Esophagus squamous epithelium (tissue), 4 donors: ENCODE data around the gene MEIS3.

Experiments used
- POLR2A ChIP-seq, 4 donors: fragments of 450-650 bp; IDR thresholded peaks; one replicate each; pipeline ENCODE4 v1.6.1; 2017; ENCODE audit warnings: antibody characterized with exemption in 4 of 4, mild to moderate bottlenecking in 4 of 4, moderate library complexity in 3 of 4
- TF ChIP-seq, protein P1 (sequence below), 6 experiments: fragments of 450-650 bp in 4 of 6; fragments of 200-600 bp in 2 of 6; sonication (generic) in 2 of 6; IDR thresholded peaks; one replicate each; pipeline ENCODE4 v1.5.1; 2016 to 2019; ENCODE audit warnings: antibody characterized with exemption in 6 of 6, mild to moderate bottlenecking in 4 of 6, moderate library complexity in 4 of 6

GRCh38 chr19:47373246-47374240 is 45.8 kb downstream of the MEIS3 start:
- TF ChIP-seq, protein P1, sequence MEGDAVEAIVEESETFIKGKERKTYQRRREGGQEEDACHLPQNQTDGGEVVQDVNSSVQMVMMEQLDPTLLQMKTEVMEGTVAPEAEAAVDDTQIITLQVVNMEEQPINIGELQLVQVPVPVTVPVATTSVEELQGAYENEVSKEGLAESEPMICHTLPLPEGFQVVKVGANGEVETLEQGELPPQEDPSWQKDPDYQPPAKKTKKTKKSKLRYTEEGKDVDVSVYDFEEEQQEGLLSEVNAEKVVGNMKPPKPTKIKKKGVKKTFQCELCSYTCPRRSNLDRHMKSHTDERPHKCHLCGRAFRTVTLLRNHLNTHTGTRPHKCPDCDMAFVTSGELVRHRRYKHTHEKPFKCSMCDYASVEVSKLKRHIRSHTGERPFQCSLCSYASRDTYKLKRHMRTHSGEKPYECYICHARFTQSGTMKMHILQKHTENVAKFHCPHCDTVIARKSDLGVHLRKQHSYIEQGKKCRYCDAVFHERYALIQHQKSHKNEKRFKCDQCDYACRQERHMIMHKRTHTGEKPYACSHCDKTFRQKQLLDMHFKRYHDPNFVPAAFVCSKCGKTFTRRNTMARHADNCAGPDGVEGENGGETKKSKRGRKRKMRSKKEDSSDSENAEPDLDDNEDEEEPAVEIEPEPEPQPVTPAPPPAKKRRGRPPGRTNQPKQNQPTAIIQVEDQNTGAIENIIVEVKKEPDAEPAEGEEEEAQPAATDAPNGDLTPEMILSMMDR (IDR thresholded peaks at IDR 0.05): no peak
- no peak for TF ChIP-seq POLR2A (IDR thresholded peaks at IDR 0.05)
